ENCODE measurements around the gene CYLC2.

CYLC2 gene

DNA sequence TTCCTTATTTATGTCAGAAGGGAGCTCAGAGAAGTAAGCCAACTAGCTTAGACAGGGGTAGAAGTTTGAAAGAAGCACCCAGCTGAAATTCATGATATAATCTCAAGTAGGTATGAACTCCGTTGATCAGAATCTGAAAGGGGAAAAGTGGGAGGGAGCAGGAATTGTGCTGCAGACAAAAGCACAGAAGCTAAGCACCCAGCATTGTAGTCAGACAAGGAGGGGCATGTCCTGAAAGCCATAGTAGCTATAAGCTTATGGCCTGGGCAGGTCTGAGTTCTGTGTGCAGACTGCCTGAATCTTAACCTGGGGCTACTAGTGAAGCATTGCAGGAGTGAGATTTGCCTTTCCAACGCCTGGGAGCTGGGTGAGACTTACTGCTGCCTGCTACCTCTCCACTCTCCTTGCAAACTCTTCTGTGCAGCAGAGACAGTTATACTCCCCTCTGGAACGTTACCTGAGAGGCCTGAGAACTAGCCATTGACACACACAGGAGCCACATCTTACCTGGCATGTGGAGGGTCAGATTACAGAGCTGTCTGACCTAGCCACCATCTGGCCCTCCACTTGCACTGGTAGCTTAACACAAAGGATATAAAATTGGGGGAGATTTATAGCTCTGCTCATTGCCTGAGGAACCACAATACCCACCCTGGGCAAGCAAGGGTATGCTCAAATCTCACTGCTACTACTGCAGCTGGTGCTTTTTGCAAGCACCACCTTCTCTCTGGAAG, 9.8 kb upstream of the CYLC2 start:
- CTCF ChIA-PET: interaction anchor here (0.6 kb wide), 1 partner anchor 1162 kb away, joined by 3 read pairs; no protein-coding TSS in a partner anchor
- no peak for DNase-seq
- POLR2A ChIA-PET: no interaction called here
- H3K27me3 ChIP-seq (replicated peaks in 2 of 5; ENCODE audit: control insufficient read depth in 4 of 5, insufficient read depth in 5 of 5, low read length in 4 of 5): no peaks in the 10 kb centered on the region
- no peak overlapping the region for H3K27ac ChIP-seq (ENCODE audit: insufficient read depth in 1 of 2, low read depth in 1 of 2, low read length in 2 of 2, poor library complexity in 1 of 2, severe bottlenecking in 2 of 2)
- WGBS (ENCODE audit: insufficient coverage): 96% methylated on average over 3 of the region's 3 CpGs
- no peak overlapping the region for H3K4me3 ChIP-seq (ENCODE audit: control insufficient read depth in 1 of 7, extremely low read depth in 1 of 7, insufficient read depth in 4 of 7, low read depth in 2 of 7, low read length in 6 of 7)
- H3K9me3 ChIP-seq (ENCODE audit: control extremely low read depth in 1 of 5, control insufficient read depth in 4 of 5, insufficient read depth in 2 of 5, low read depth in 1 of 5, low read length in 4 of 5): no peaks in the 10 kb centered on the region
- H3K4me1 ChIP-seq (ENCODE audit: control extremely low read depth in 1 of 4, control insufficient read depth in 4 of 4, insufficient read depth in 4 of 4, low read length in 3 of 4): no peaks in the 10 kb centered on the region
- H3K36me3 ChIP-seq (ENCODE audit: control insufficient read depth in 4 of 4, insufficient read depth in 4 of 4, low read length in 3 of 4): no peaks in the 10 kb centered on the region

DNA sequence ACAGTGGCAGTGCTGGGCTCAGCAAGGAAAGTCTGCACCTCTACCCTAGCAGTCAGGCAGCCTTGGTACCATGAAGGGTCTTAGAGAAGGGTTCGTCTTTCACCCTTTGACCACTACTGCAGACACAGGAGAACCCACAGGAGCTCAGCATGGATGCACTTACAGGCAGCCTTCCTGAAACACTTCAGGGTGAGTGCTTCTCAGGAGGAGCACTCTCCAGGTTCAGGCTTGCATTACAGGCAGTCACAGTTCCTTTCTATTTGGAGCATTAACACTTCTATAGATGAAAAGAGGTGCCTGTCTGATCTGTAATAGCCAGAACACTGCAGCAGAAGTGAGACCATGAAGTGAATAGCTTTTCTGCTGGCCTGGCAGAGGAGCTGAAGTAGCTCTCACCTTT, 8.7 kb upstream of the CYLC2 start:
- ChIA-PET CTCF (no interaction called here), POLR2A (no interaction called here)
- WGBS (ENCODE audit: insufficient coverage): 100% methylated on average over 1 of the region's 1 CpG
- no peaks in the 10 kb centered on the region for H3K36me3 ChIP-seq (ENCODE audit: control insufficient read depth in 4 of 4, insufficient read depth in 4 of 4, low read length in 3 of 4)
- DNase-seq: no peak
- H3K9me3 ChIP-seq (ENCODE audit: control extremely low read depth in 1 of 5, control insufficient read depth in 4 of 5, insufficient read depth in 2 of 5, low read depth in 1 of 5, low read length in 4 of 5): no peaks in the 10 kb centered on the region
- no peak overlapping the region for H3K27ac ChIP-seq (ENCODE audit: insufficient read depth in 1 of 2, low read depth in 1 of 2, low read length in 2 of 2, poor library complexity in 1 of 2, severe bottlenecking in 2 of 2)
- no peaks in the 10 kb centered on the region for H3K4me1 ChIP-seq (ENCODE audit: control extremely low read depth in 1 of 4, control insufficient read depth in 4 of 4, insufficient read depth in 4 of 4, low read length in 3 of 4)
- no peak overlapping the region for H3K4me3 ChIP-seq (ENCODE audit: control insufficient read depth in 1 of 7, extremely low read depth in 1 of 7, insufficient read depth in 4 of 7, low read depth in 2 of 7, low read length in 6 of 7)
- H3K27me3 ChIP-seq (replicated peaks in 2 of 5; ENCODE audit: control insufficient read depth in 4 of 5, insufficient read depth in 5 of 5, low read length in 4 of 5): no peaks in the 10 kb centered on the region

DNA sequence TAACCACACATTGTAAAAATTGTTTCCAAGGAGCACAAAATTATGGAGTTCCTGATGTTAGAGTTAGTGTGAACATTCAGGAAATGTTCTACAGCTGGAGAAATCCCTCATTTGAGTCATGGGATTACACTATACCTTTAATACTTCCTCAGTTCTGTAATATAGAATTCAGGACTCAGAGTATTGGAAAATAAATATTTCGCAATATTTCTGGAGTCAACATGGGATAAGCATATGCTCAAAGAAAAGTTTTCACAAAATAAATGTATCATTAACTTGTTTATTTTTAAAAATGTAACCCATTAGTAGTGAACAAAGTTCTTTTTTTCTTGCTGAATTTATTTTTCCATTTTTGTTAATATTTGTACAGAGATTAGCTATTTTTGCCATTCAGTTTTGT, 8.6 kb downstream of the CYLC2 start:
- ChIA-PET POLR2A (no interaction called here), CTCF (no interaction called here)
- Histone ChIP-seq H3K27ac (ENCODE audit: insufficient read depth in 1 of 2, low read depth in 1 of 2, low read length in 2 of 2, poor library complexity in 1 of 2, severe bottlenecking in 2 of 2) (no peak overlapping the region), H3K9me3 (ENCODE audit: control extremely low read depth in 1 of 5, control insufficient read depth in 4 of 5, insufficient read depth in 2 of 5, low read depth in 1 of 5, low read length in 4 of 5) (no peaks in the 10 kb centered on the region), H3K36me3 (ENCODE audit: control insufficient read depth in 4 of 4, insufficient read depth in 4 of 4, low read length in 3 of 4) (no peaks in the 10 kb centered on the region), H3K27me3 (replicated peaks in 2 of 5; ENCODE audit: control insufficient read depth in 4 of 5, insufficient read depth in 5 of 5, low read length in 4 of 5) (no peaks in the 10 kb centered on the region), H3K4me1 (ENCODE audit: control extremely low read depth in 1 of 4, control insufficient read depth in 4 of 4, insufficient read depth in 4 of 4, low read length in 3 of 4) (no peaks in the 10 kb centered on the region), H3K4me3 (ENCODE audit: control insufficient read depth in 1 of 7, extremely low read depth in 1 of 7, insufficient read depth in 4 of 7, low read depth in 2 of 7, low read length in 6 of 7) (no peak overlapping the region)
- DNase-seq: no peak
- WGBS (ENCODE audit: insufficient coverage): no CpG with 5 or more reads among the region's 1 CpG

- Histone ChIP-seq H3K4me1 (ENCODE audit: control extremely low read depth in 1 of 4, control insufficient read depth in 4 of 4, insufficient read depth in 4 of 4, low read length in 3 of 4) (no peaks in the 10 kb centered on the region), H3K27ac (ENCODE audit: insufficient read depth in 1 of 2, low read depth in 1 of 2, low read length in 2 of 2, poor library complexity in 1 of 2, severe bottlenecking in 2 of 2) (no peak overlapping the region), H3K4me3 (ENCODE audit: control insufficient read depth in 1 of 7, extremely low read depth in 1 of 7, insufficient read depth in 4 of 7, low read depth in 2 of 7, low read length in 6 of 7) (no peak overlapping the region), H3K27me3 (replicated peaks in 2 of 5; ENCODE audit: control insufficient read depth in 4 of 5, insufficient read depth in 5 of 5, low read length in 4 of 5) (no peaks in the 10 kb centered on the region), H3K9me3 (ENCODE audit: control extremely low read depth in 1 of 5, control insufficient read depth in 4 of 5, insufficient read depth in 2 of 5, low read depth in 1 of 5, low read length in 4 of 5) (no peaks in the 10 kb centered on the region), H3K36me3 (ENCODE audit: control insufficient read depth in 4 of 4, insufficient read depth in 4 of 4, low read length in 3 of 4) (no peaks in the 10 kb centered on the region)
- WGBS (ENCODE audit: insufficient coverage): no CpG with 5 or more reads among the region's 3 CpGs
- POLR2A ChIA-PET: no interaction called here
- DNase-seq: no peak
- CTCF ChIA-PET: no interaction called here
Observed at GRCh38 chr9:103014242-103014641, 19.1 kb downstream of the CYLC2 start.

- Histone ChIP-seq H3K36me3 (ENCODE audit: control insufficient read depth in 4 of 4, insufficient read depth in 4 of 4, low read length in 3 of 4) (no peaks in the 10 kb centered on the region), H3K27ac (ENCODE audit: insufficient read depth in 1 of 2, low read depth in 1 of 2, low read length in 2 of 2, poor library complexity in 1 of 2, severe bottlenecking in 2 of 2) (no peak overlapping the region), H3K4me3 (ENCODE audit: control insufficient read depth in 1 of 7, extremely low read depth in 1 of 7, insufficient read depth in 4 of 7, low read depth in 2 of 7, low read length in 6 of 7) (no peak overlapping the region), H3K9me3 (ENCODE audit: control extremely low read depth in 1 of 5, control insufficient read depth in 4 of 5, insufficient read depth in 2 of 5, low read depth in 1 of 5, low read length in 4 of 5) (peaks cover 0 to 4% (median 0%) of the 10 kb centered on the region in 5 experiments), H3K4me1 (ENCODE audit: control extremely low read depth in 1 of 4, control insufficient read depth in 4 of 4, insufficient read depth in 4 of 4, low read length in 3 of 4) (no peaks in the 10 kb centered on the region), H3K27me3 (replicated peaks in 2 of 5; ENCODE audit: control insufficient read depth in 4 of 5, insufficient read depth in 5 of 5, low read length in 4 of 5) (no peaks in the 10 kb centered on the region)
- CTCF ChIA-PET: no interaction called here
- WGBS (ENCODE audit: insufficient coverage): no CpG with 5 or more reads among the region's 2 CpGs
- DNase-seq: no peak
- POLR2A ChIA-PET: no interaction called here
Observed at GRCh38 chr9:103025796-103026195, 30.7 kb downstream of the CYLC2 start.

- CTCF ChIA-PET: no interaction called here
- Histone ChIP-seq H3K36me3 (ENCODE audit: control insufficient read depth in 4 of 4, insufficient read depth in 4 of 4, low read length in 3 of 4) (no peaks in the 10 kb centered on the region), H3K9me3 (ENCODE audit: control extremely low read depth in 1 of 5, control insufficient read depth in 4 of 5, insufficient read depth in 2 of 5, low read depth in 1 of 5, low read length in 4 of 5) (no peaks in the 10 kb centered on the region), H3K4me3 (ENCODE audit: control insufficient read depth in 1 of 7, extremely low read depth in 1 of 7, insufficient read depth in 4 of 7, low read depth in 2 of 7, low read length in 6 of 7) (no peak overlapping the region), H3K4me1 (ENCODE audit: control extremely low read depth in 1 of 4, control insufficient read depth in 4 of 4, insufficient read depth in 4 of 4, low read length in 3 of 4) (no peaks in the 10 kb centered on the region), H3K27ac (ENCODE audit: insufficient read depth in 1 of 2, low read depth in 1 of 2, low read length in 2 of 2, poor library complexity in 1 of 2, severe bottlenecking in 2 of 2) (no peak overlapping the region), H3K27me3 (replicated peaks in 2 of 5; ENCODE audit: control insufficient read depth in 4 of 5, insufficient read depth in 5 of 5, low read length in 4 of 5) (no peaks in the 10 kb centered on the region)
- POLR2A ChIA-PET: no interaction called here
- 88% methylated on average over 2 of the region's 4 CpGs for WGBS (ENCODE audit: insufficient coverage)
- DNase-seq: no peak
Observed at GRCh38 chr9:103037508-103038477, 42.7 kb downstream of the CYLC2 start.

- 87% methylated on average over 3 of the region's 3 CpGs for WGBS (ENCODE audit: insufficient coverage)
- no peak overlapping the region for H3K4me3 ChIP-seq (ENCODE audit: control insufficient read depth in 1 of 7, extremely low read depth in 1 of 7, insufficient read depth in 4 of 7, low read depth in 2 of 7, low read length in 6 of 7)
- H3K27ac ChIP-seq (ENCODE audit: insufficient read depth in 1 of 2, low read depth in 1 of 2, low read length in 2 of 2, poor library complexity in 1 of 2, severe bottlenecking in 2 of 2): no peak overlapping the region
- no peaks in the 10 kb centered on the region for H3K27me3 ChIP-seq (replicated peaks in 2 of 5; ENCODE audit: control insufficient read depth in 4 of 5, insufficient read depth in 5 of 5, low read length in 4 of 5)
- ChIA-PET CTCF (no interaction called here), POLR2A (no interaction called here)
- DNase-seq: no peak
- no peaks in the 10 kb centered on the region for H3K9me3 ChIP-seq (ENCODE audit: control extremely low read depth in 1 of 5, control insufficient read depth in 4 of 5, insufficient read depth in 2 of 5, low read depth in 1 of 5, low read length in 4 of 5)
- H3K4me1 ChIP-seq (ENCODE audit: control extremely low read depth in 1 of 4, control insufficient read depth in 4 of 4, insufficient read depth in 4 of 4, low read length in 3 of 4): no peaks in the 10 kb centered on the region
- H3K36me3 ChIP-seq (ENCODE audit: control insufficient read depth in 4 of 4, insufficient read depth in 4 of 4, low read length in 3 of 4): no peaks in the 10 kb centered on the region
Observed at GRCh38 chr9:103041961-103042360, 46.8 kb downstream of the CYLC2 start.

Measured in common myeloid progenitor, CD34-positive (primary cell).